Ectodermal cell (in vitro differentiated cells): ENCODE data around the gene IMPA2.

Source experiments
- H3K27ac ChIP-seq: 2 replicates; pipeline ENCODE4 v1.7.0; 2013; ENCODE audit warnings: mild to moderate bottlenecking, low read depth, low read length; ENCODE audit not compliant: insufficient read depth, poor library complexity, severe bottlenecking
- H3K27me3 ChIP-seq: 2 replicates; pipeline ENCODE4 v1.7.0; 2013; ENCODE audit warnings: mild to moderate bottlenecking, low read length; ENCODE audit not compliant: insufficient read depth, control insufficient read depth, poor library complexity, severe bottlenecking
- H3K36me3 ChIP-seq: one replicate; pipeline ENCODE4 v1.7.0; 2013; ENCODE audit warnings: low read length; ENCODE audit not compliant: control insufficient read depth, insufficient read depth
- H3K4me1 ChIP-seq: one replicate; pipeline ENCODE4 v1.7.0; 2013; ENCODE audit warnings: low read length; ENCODE audit not compliant: control insufficient read depth, insufficient read depth
- H3K4me3 ChIP-seq: 2 replicates; pipeline ENCODE4 v1.7.0; 2013; ENCODE audit warnings: low read depth, low read length, control low read depth; ENCODE audit not compliant: insufficient read depth
- H3K9me3 ChIP-seq: 2 replicates; pipeline ENCODE4 v1.7.0; 2013; ENCODE audit warnings: mild to moderate bottlenecking, low read length, moderate library complexity; ENCODE audit not compliant: control insufficient read depth
- WGBS, 2 experiments: methylation state at CpG; one replicate each; pipeline ENCODE4 v1.1.7; 2013; ENCODE audit warnings: missing lambda C conversion rate in 2 of 2; 5-methylcytosine and 5-hydroxymethylcytosine counted together

Gene IMPA2

DNA sequence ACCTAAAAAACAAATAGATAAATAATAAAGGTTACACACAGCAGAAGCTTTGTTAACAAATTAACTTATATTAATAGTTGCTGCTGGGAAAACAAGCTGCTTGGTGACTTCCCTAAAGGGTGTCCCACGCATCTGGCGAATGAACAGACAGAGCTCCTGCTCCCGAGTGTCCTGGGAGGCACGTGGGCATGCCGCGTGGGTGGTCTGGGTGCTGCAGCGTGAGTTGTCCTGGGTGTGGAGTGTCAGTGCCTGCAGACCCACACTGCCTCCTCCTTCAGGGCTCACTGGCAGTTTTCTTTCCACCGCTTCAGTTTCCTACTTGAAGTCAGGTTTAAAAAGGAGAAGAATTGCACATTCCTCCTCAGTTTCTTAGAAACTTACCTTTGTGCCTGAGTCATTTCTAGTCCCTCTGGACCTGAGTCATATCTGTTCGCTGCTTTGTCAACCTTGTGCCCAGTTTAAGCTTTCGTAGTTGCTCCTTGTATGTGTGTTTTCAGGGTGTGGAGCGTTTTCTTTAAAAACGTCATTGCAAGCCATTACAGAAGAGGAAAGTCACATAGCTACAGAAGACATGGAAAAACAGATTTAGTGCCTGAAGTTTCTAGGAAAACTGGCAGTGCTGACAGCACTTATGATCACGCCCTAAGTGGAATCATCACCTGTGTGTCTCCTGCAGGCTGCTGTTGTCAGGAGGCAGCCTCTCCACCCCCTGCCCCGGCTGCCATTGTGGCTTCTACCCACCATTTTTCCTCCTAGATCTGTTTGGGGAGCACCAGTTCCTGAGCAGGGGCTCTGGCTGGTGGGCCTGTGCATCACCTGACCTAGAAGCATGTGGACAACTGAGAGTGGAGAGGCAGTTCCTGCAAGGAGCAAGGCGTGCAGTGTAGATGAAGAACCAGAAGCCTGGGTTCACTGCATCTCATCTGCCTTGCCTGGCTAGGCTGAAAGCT lies 24.5 kb downstream of the IMPA2 start:
- WGBS, 2 experiments: 86 to 89% methylated on average over 15 of the region's 15 CpGs
- Histone ChIP-seq H3K27me3 (no peaks in the 10 kb centered on the region), H3K9me3 (no peaks in the 10 kb centered on the region), H3K4me1 (no peaks in the 10 kb centered on the region), H3K4me3 (no peak overlapping the region), H3K36me3 (peaks cover 12% of the 10 kb centered on the region), H3K27ac (no peak overlapping the region)

DNA sequence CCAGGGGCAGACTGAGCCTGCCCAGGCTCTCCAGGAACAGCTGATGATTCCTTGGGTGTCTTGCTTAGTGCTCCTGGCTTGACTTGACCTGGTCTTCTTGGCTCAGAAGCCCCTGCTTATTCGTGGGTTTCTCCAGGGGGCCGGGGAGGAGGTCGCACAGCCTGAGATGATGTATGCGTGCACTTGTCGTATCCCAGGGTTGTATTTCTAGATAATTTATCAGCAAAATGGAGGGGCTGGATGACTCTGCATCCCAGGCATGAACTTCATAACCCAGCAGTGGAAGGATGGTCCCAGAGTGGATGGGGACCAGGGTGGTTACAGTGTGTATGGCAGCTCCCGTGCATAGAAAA lies 25.2 kb downstream of the IMPA2 start:
- peaks cover 15% of the 10 kb centered on the region for H3K36me3 ChIP-seq
- 95 to 98% methylated on average over 6 of the region's 6 CpGs for WGBS, 2 experiments
- no peaks in the 10 kb centered on the region for H3K4me1 ChIP-seq
- H3K27ac ChIP-seq: no peak overlapping the region
- H3K9me3 ChIP-seq: no peaks in the 10 kb centered on the region
- H3K27me3 ChIP-seq: no peaks in the 10 kb centered on the region
- no peak overlapping the region for H3K4me3 ChIP-seq

GRCh38 chr18:12007063-12007462 lies 25.8 kb downstream of the IMPA2 start:
- Histone ChIP-seq H3K4me3 (no peak overlapping the region), H3K9me3 (no peaks in the 10 kb centered on the region), H3K4me1 (no peaks in the 10 kb centered on the region), H3K27me3 (no peaks in the 10 kb centered on the region), H3K27ac (no peak overlapping the region), H3K36me3 (peaks cover 15% of the 10 kb centered on the region)
- 87 to 94% methylated on average over 12 of the region's 12 CpGs for WGBS, 2 experiments

GRCh38 chr18:12008181-12008767 lies 27.0 kb downstream of the IMPA2 start:
- Histone ChIP-seq H3K4me3 (no peak overlapping the region), H3K27me3 (no peaks in the 10 kb centered on the region), H3K36me3 (peaks cover 15% of the 10 kb centered on the region), H3K27ac (no peak overlapping the region), H3K4me1 (peaks cover 3% of the 10 kb centered on the region), H3K9me3 (no peaks in the 10 kb centered on the region)
- 97% methylated on average over 13 of the region's 13 CpGs for WGBS, 2 experiments

DNA sequence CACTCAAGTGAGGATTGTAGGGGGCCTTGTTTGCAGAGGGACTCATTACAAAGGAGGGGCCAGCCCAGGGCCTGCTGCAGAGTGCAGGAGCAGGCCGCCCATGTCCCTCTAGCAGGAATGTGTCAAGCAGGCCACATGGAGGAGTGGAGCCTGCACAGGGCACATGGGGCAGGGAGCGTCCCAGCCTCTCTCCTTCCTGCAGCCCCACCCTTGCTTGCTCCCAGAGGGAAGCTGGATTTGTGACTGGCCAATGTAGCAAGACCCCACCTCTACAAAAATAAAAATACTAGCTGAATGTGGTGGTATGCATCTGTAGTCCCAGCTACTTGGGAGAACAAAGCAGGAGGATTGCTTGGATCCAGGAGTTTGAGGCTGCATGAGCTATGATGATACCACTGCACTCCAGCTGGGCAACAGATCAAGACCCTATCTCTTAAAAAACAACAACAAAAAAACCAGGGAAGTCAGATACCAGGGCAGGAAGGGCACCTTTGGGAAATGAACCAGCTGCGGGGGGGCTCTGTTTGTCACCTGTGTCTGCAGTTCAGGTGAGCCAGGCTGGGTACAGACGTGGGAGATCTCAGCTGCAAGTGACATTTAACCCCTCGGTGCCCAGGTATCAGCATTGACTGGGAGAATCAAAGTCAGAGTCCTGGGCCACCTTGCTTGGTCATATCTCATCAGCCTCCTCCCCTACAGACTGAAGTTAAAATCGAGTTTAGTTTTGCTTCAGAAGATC lies 27.7 kb downstream of the IMPA2 start:
- Histone ChIP-seq H3K27ac (no peak overlapping the region), H3K36me3 (peaks cover 18% of the 10 kb centered on the region)
- 86 to 88% methylated on average over 6 of the region's 6 CpGs for WGBS, 2 experiments

DNA sequence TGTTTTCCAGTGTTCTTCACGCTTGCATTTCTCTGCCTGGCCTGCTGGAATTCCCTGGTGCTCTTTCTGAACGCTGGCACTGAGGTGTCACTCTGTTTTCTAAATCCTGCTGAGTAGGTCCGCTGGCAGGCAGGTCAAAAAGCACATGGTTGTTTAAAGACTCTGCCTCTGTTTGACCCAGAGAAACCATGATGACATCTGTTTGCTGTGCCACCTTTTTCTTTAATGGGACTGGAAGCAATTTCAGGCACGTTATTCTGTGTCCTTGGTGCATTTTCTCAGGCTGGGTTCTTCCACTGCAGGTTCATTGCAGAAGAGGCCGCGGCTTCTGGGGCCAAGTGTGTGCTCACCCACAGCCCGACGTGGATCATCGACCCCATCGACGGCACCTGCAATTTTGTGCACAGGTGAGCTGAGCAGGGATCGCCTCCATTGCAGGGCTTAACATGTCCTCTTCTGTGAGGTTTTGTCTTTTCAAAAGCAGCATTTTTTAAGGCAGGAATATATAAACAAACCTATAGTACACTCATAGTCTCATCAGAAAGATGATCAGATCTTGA lies 28.4 kb downstream of the IMPA2 start:
- Histone ChIP-seq H3K27ac (no peak overlapping the region), H3K9me3 (no peaks in the 10 kb centered on the region), H3K4me3 (no peak overlapping the region), H3K36me3 (peaks cover 19% of the 10 kb centered on the region), H3K27me3 (no peaks in the 10 kb centered on the region), H3K4me1 (peaks cover 5% of the 10 kb centered on the region)
- 91 to 92% methylated on average over 12 of the region's 12 CpGs for WGBS, 2 experiments

More for the DNA sequence above, 27.7 kb downstream of the IMPA2 start:
- Histone ChIP-seq H3K27me3 (no peaks in the 10 kb centered on the region), H3K9me3 (no peaks in the 10 kb centered on the region), H3K4me3 (no peak overlapping the region), H3K4me1 (peaks cover 5% of the 10 kb centered on the region)

DNA sequence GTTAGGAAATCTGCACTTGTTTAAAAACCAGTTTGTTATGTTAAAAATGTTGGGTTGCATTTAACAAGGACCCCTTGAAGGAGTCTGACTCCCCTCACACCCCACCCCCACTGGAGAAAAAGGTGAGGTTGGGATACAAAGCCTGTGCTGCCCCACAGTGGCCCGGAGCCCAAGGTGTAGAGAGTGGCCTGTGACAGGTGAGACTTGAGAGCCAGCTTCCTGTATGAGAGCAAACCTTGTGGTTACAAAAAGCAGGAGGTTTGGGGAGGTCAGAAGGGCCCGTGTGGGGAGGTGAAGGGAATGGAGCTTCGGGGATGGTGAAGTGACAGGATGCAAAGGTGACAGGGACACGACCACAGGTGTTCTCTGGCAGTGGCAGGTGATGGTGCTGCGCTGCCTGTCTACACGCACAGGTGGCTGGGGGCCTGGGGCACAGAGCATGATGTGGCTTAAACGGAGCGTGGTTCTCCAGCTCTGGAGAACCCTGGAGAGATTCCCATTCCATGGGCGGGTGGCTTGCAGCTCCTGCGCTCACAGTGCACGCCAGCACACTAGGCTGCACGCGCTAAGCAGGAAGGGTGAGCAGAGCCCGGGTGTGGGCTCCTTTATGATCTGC lies 29.0 kb downstream of the IMPA2 start:
- peaks cover 19% of the 10 kb centered on the region for H3K36me3 ChIP-seq
- no peak overlapping the region for H3K4me3 ChIP-seq
- no peaks in the 10 kb centered on the region for H3K27me3 ChIP-seq
- H3K4me1 ChIP-seq: peaks cover 5% of the 10 kb centered on the region
- no peaks in the 10 kb centered on the region for H3K9me3 ChIP-seq
- no peak overlapping the region for H3K27ac ChIP-seq
- 95 to 97% methylated on average over 14 of the region's 14 CpGs for WGBS, 2 experiments

DNA sequence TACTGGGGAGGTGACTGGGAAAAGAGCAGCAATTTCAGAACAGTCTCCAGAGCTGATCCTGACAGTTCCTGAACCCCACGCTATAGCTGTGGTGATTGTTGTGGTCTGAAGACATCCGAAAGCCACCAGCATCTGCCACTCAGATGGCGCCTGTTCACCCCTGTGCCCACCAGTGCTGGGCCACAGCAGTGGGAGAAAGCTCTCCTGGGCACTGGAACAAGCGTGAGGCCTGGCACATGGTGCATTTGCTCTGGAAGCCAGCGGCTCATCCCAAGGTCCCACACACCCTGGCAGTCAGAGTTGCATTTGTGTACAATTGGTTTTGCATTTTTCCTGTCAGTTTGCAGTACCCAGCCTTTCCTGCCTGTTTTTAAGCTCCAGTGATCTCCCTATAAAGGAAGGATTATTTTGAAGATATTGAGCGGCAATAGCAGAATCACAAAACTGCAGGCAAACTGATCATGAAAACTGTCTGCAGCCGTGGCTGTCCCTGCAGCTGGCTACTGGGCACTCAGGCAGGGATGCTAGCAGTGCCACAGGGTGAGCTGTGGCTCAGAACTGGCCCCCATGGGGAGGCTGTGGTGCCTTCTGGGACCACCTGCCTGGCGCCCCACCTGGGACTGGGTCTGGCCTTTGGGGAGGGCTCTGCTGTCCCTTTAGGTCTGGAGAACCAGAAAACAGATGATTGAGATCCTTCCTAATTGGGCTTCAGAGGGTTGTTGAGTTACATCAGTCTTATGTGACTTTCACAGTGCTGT lies 30.1 kb downstream of the IMPA2 start:
- H3K27me3 ChIP-seq: no peaks in the 10 kb centered on the region
- peaks cover 5% of the 10 kb centered on the region for H3K4me1 ChIP-seq
- 88 to 89% methylated on average over 8 of the region's 8 CpGs for WGBS, 2 experiments
- no peaks in the 10 kb centered on the region for H3K9me3 ChIP-seq
- no peak overlapping the region for H3K4me3 ChIP-seq
- H3K27ac ChIP-seq: no peak overlapping the region
- peaks cover 19% of the 10 kb centered on the region for H3K36me3 ChIP-seq

DNA sequence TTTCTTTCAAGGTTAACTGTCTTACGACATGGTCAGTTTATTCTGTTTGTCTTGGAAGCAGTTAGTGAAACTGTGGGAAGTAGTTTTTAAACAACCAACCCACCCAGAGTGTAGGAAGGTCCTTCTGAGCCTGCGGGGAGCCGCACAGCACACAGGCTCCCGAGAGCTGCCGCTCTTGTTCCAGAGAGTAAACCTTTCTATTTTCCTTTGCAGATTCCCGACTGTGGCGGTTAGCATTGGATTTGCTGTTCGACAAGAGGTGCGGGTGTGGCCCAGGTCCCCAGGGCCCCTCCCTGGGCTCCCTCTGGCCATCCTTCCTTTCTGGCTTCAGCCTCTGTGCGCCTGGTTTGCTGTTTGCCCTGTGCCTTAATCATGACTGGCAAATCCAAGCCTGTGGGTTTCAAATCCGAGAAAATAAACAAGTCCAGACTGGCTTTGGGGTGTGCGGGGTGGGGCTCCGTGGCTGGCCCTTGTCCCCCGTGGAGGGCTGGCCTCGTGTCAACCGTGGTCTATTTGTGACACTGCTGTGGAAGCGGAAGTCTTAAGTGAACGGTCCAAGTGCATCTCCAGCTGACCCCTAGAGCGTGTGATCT lies 30.7 kb downstream of the IMPA2 start:
- no peak overlapping the region for H3K27ac ChIP-seq
- no peaks in the 10 kb centered on the region for H3K9me3 ChIP-seq
- H3K4me1 ChIP-seq: peaks cover 5% of the 10 kb centered on the region
- H3K27me3 ChIP-seq: no peaks in the 10 kb centered on the region
- peaks cover 19% of the 10 kb centered on the region for H3K36me3 ChIP-seq
- WGBS, 2 experiments: 93% methylated on average over 19 of the region's 19 CpGs
- no peak overlapping the region for H3K4me3 ChIP-seq
